HPDE6-E6E7 (cell line): ENCODE results near the gene CFAP100.

Experiments used
- DNase-seq: peaks from one replicate; pipeline ENCODE4 v3.0.0; 2011; ENCODE audit warnings: missing footprints; ENCODE audit errors: extremely low spot score

CFAP100 gene

DNA sequence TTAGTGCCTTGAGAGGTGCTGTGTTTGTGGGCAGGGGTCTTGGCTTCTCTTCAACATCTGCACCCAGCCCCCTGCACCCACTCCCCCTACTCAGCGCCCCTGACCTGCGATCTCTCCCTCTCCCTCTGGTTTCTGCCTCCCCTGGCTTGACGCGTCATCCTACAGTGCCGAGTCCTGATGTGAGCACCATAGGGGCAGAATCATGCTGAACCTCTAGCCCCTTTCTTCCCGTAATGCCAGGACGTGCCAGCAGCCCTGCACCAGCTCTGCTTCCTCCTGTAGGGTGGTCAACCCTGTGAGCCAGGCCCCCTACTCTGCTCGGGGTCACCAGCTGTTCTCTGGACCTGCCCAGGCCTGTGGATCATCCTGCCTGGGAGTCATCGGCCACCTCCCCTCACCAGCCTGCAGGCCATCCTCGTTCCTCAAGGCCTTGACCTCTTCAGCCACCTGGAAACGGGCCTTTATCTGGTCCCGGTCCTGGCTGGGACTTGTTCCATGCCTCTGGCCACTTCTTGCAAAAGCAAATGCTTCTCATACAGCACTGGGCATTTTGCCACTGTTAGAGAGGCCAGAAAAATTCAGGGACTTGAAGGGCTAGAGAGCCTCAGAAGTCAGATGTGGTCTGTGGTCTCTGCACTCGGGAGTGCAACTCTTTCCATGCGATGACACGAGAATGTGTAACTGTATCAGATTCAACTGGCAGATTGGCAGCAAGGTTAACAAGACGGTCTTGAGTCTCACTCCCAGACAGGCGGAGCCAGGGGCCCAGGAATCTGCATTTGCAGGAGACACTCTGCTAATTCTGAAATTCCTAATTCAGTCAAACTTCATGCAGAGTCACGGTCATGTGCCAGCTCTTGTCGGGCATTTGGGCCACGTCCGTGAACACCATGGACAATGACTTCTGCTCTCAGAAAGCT is 20.8 kb upstream of the CFAP100 start:
- DNase-seq: no peak

DNA sequence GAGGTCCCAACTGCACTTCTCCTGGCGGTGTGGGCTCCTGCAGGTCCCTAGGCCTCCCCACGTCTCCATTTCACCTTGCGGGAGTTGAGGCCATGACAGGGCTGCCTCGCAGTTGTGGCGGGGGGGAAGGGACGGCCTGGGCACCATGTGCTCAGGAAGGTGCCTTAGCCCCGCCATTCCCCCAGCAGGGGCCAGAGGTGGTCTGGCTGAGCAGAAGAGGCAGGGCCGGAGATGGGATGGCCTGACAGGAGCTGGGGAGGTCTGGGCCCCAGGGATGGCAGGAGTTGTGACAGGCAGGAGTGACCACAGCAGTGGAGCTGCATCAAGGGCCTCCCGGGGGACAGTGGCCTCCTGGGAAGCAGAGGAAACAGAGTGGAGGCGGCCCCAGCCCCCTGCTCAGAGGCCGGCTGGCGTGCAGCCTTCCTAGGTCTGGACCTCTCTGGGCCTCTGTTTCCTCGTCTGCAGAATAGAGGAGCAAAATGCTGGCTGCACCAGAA is 18.8 kb upstream of the CFAP100 start:
- DNase-seq: no peak

- DNase-seq: no peak
These were observed 18.3 kb upstream of the CFAP100 start for GRCh38 chr3:126376444-126376843.

- DNase-seq: no peak
These were observed 17.5 kb upstream of the CFAP100 start for GRCh38 chr3:126377211-126377610.

GRCh38 chr3:126378341-126378751 is 16.4 kb upstream of the CFAP100 start:
- no peak for DNase-seq

DNA sequence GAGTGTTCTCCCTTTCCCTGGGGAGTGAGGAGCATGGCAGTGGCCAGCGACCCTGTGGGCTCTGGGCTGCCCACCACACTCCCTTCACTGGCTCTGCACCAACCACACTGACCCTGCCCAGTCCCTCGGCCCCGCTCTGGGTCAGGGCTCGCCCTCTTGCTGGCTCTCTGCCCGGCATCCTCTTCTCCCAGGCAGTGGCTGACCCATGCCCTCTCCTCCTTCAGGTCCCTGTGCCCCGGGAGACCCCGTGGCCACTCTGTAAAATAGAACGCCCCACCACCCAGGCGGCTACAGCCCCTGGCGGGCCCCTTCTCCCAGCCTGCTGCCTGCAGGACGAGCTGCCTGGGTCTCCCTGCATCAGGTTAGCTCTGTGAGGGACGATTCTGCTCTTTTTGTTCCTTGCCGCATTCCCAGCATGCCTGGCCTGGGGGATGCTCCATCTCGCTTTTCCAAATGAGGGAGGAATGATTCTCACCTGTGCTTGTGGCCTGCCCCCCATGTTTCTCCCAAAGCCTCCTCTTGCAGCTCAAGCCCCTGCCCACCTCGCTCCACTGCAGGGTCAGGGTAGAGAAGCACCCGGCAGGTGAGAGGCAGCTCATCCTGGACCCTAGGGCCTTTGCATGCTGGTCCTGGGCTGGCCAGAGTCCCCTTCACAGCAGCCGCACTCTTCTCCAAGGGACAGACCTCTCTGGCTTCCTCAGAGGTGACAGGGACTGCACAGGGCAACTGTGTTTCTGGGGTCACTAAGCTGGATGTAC is 14.5 kb upstream of the CFAP100 start:
- DNase-seq: no peak

- DNase-seq: no peak
These were observed 12.7 kb upstream of the CFAP100 start for GRCh38 chr3:126381966-126382365.

- DNase-seq: peak; percentile 66
These were observed 5.5 kb upstream of the CFAP100 start for GRCh38 chr3:126389112-126389793.

DNA sequence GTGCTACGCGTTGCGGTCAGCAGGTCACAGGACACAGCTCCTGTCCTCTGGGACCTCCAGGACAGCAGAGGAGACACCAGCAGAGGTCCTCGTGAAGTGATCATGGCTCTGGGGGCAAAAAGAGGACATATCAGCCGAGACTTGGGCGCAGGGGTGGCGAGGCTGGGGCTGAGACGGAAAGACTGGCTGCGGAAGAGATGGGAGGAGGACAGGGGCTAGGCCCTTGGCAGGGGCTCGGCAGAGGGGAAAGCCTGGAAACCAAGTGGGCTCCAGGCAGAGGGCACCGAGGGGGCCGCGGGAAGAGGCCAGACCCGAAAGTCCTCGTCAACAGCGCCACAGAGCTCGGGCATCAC is 4.9 kb upstream of the CFAP100 start:
- no peak for DNase-seq

GRCh38 chr3:126390201-126390600 is 4.5 kb upstream of the CFAP100 start:
- no peak for DNase-seq

- DNase-seq: no peak
These were observed 4.0 kb upstream of the CFAP100 start for GRCh38 chr3:126390751-126391150.

DNA sequence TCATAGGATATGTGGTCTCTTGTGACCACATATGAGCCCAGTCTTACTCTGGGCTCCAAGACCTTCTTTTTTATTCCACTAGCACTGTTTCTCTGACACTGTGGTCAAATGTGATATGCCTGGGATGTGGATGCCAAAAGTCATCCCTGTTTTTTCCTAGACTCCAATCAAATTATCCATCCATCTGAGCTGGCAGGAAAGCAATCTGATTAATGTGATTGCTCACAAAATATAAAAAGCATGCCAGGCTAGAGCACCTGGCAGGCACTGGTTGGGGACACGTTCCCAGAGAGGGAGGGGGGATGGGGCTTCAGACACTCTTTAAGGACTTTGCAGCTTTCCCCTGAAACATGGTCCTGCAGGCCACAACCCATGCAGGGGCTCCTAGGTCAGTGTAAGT is 3.1 kb upstream of the CFAP100 start:
- no peak for DNase-seq

- DNase-seq: no peak
These were observed 2.5 kb upstream of the CFAP100 start for GRCh38 chr3:126392246-126392645.

DNA sequence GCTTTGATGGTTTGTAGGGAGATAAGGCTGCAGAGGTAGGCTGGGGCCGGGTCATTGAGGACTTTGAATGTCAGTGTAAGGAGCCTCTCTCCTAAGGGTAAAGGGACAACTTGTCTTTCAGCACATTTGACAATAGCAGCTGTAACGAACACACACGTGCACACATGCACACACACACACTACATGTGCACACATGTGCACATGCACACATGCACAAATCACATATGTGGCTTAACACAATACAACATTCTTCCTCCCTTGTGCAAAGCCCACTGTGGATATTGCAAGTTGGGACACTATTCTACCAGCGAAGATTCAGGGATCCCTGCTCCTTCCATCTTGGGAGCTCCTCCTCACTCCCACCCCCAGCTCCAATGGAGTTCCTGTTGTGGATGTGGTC is 1.1 kb upstream of the CFAP100 start:
- no peak for DNase-seq

DNA sequence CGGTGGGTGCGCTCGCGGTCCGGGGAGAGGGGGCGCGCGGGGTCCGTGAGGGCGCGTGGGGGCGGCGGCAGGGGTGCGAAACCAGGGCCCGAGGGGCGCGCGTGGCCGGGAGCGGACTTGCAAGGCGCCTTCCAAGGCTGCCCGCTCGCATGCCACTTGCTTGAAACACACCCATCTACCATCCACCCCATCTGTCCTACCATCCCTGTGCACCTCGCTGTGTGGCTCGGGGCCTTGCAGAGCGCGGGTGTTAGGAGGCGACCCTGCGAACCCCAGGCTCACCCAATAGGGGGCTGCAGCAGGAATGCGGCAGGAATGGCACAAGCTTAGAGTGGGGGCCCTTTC is 240 bp downstream of the CFAP100 start:
- DNase-seq: no peak

DNA sequence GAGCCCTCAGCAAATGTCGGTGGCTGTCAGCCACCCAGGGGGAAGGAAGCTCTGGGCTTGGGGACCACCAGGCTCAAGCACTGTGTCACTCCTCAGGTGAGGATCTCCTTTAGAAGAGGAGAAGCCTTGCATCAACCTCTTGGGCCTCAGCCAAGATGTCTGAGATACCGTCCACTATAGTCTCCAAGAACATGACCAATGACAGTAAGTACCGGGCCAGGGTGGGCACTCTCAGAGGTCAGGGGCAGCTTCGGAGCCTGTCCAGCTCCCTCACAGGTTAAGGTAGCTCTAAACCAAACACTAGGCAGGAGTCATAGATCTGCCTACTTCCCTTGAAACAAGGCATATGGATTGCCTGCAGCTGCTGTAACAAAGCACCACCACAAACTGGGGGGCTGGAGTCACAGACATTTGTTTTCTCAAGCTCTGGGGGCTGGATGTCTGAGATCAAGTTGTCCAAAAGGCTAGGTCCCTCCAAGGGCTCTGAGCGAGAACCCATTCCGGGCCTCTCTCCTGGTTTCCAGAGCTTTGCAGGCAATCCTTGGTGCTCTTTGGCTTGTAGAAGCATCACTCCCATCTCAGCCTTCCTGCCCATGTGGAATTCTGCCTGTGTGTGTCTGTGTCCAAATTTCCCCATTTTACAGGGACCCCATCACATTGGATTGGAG is 1.3 kb downstream of the CFAP100 start:
- DNase-seq: no peak

- no peak for DNase-seq
These were observed 1.8 kb downstream of the CFAP100 start for GRCh38 chr3:126396536-126396935.

DNA sequence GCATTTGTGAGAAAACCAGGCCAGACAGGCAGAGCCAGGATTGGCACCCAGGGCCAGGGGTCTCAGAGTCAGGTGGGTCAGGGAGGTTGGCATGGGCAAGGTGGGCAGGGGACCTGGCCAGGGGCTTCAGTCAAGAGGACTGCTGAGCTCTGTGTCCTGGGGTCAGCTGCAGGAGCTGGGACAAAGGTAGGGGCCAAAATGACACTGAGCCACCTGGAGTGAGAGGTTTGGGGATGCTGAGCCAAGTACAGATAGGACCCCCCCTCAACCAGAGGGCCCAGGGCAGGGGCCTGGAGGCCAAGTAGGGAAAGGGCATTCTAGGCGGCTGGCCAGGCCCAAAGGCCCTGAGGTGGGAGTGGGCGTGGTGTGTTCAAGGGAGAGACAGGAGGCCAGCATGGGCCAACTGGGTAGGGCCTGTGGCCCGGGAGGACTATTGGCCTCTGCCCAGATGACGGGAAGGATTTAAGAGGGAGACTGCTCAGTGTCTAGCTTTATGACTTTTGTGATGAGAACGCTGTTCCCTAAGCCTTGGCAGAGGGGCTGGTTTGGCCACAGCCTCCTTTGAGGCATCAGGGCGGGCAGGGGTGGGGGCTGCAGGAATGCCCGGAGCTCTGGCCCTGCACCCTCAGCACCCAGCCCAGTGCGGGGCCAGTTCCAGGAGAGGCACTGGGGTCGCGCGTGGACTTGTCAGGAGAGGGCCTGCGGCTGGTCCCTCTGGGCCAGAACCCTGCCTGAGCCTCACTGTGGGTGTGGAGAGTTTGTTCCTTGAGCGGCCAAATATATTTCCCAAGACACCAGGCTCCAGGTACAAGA is 3.1 kb downstream of the CFAP100 start:
- DNase-seq: no peak

DNA sequence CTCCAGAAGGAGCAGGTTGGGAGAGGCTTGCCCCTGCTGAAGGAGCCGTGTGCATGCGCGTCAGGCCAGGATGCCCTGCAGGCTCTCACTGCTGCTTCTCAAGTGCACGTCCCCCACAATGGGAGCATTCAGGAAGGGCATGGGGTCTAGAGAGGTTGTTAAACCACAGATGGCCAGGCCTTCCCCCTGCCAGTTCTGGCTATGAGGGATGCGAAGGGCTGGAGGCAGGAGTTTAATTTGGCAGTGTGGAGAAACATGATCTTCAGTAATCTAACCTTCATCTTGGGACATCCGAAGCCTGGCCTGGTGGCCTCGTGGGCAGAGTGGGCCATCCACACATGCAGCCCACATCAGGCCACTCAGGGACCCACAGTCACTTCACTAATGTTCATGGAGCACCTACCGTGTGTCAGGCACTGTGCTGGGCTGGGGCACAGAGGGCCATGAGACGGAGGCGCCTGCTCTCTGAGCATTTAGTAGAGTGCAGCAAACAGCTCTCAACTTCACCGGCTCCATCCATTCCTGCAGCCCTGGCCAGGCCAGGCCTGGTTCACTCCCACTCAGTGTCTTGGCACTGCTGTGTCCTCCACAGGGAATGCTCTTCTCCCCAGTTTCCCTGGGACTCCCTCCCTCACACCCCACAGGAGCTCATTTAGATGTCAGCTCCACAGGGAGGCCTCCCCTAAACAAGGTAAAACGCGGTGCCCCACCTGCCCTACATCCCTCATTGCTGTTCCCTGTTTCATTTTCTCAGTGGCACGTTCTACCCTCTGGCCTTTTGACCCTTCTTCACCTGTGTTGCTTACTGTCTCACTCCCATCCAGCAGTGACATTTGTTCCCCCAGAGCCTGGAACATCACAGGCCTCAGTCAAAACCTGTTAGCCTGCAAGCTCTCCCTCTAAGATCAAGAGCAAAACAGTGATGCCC is 4.0 kb downstream of the CFAP100 start:
- DNase-seq: no peak

DNA sequence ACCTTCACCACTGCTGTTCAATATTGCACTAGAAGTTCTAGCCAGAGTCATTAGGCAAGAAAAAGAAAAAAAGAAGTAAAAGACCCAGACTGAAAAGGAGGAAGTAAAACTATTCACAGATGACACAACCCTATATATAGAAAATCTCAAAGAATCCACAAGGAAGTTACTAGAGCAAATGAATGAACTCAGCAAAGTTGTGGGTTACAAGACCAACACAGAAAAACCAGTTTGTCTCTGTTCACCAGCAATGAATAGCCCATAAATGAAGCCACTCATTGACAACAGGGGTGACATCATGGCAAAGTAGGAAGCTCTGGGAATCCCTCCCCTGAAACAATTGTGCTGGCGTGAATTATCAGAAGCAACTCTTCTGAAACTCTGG is 4.6 kb downstream of the CFAP100 start:
- peak; percentile 27 for DNase-seq
